K562 treated with DMSO at 1 percent for 24 hours (cell line): ENCODE results near the gene SVOP. TPM values are rescaled to one million over a fixed set of nuclear protein-coding genes. Genes with fewer than 3 reads are reported as not detected.

Experiments
- total RNA-seq: library from RNA; unstranded; fragments of 300-600 nt; gene quantifications from 2 replicates; pipeline ENCODE4 v1.2.3, GENCODE V29; 2022; ENCODE audit warnings: low read depth; ENCODE audit not compliant: insufficient read depth

Gene SVOP
- total RNA-seq, result 0.19 and 0.31 TPM in 2 replicates

GRCh38 chr12:109020796-109021380, at the start of gene SVOP:
Gene SVOP (minus strand): TSS chr12:109021068. CDS start chr12:109020868, 200 bp downstream.

GRCh38 chr12:109052414-109053323, 31.8 kb upstream of the SVOP start, which contains the start of gene USP30:
Gene USP30 (plus strand): TSS chr12:109052576. CDS start chr12:109052679, 103 bp downstream.

GRCh38 chr12:108879615-108880254, 141.1 kb downstream of the SVOP start, which contains the start of gene DAO:
Gene DAO (plus strand): TSS chr12:108880092. CDS start chr12:108885007, 4,915 bp downstream.

Other genes with a start within 250 kb of the SVOP start
- gene SSH1, start 163.5 kb downstream of the SVOP start, total RNA-seq, result 8.7 and 12.0 TPM in 2 replicates
- not detected in 2 replicates for gene DAO, start 141.0 kb downstream of the SVOP start, total RNA-seq
- 12.1 and 16.3 TPM in 2 replicates for gene USP30, start 31.5 kb upstream of the SVOP start, total RNA-seq
- 19.1 and 19.9 TPM in 2 replicates for gene ALKBH2, start 72.4 kb upstream of the SVOP start, total RNA-seq
- gene UNG, start 76.5 kb upstream of the SVOP start, total RNA-seq, result 20.5 and 21.3 TPM in 2 replicates
- gene ACACB, start 95.5 kb upstream of the SVOP start, total RNA-seq, result 8.3 and 8.8 TPM in 2 replicates